ENCODE data around the gene OGFOD3. TPM values are rescaled to one million over a fixed set of nuclear protein-coding genes. Genes with fewer than 3 reads are reported as not detected.

The OGFOD3 gene
- polyA plus RNA-seq, 2 of the 4 experiments (the other 2 are of a cell fraction): 15.2 to 19.8 TPM

- CTCF ChIA-PET: interaction anchor here (1.0 to 5.4 kb wide), 4 partner anchors 11 to 42 kb away, joined by 3 to 45 read pairs (median 9); no protein-coding TSS in a partner anchor
- no peak for TF ChIP-seq CHD2 (IDR thresholded peaks at IDR 0.05; ENCODE audit: low read length, partially characterized antibody)
- no peak for TF ChIP-seq CTCF (IDR thresholded peaks at IDR 0.05)
- TF ChIP-seq ZSCAN20 (CRISPR knock-in tag; IDR thresholded peaks at IDR 0.05): no peak
- no peak for TF ChIP-seq TFCP2L1 (CRISPR knock-in tag; IDR thresholded peaks at IDR 0.05)
- no peak for TF ChIP-seq ZFP36 (IDR thresholded peaks at IDR 0.05; ENCODE audit: borderline replicate concordance, partially characterized antibody)
- TF ChIP-seq FOSL2 (IDR thresholded peaks at IDR 0.05): no peak
- no peak for TF ChIP-seq FOSL2 (CRISPR knock-in tag; IDR thresholded peaks at IDR 0.05)
- TF ChIP-seq POLR2AphosphoS2 (conservative IDR thresholded peaks at IDR 0.05; ENCODE audit: low read length): no peak
- no peak for TF ChIP-seq POLR2A (IDR thresholded peaks at IDR 0.05; ENCODE audit: low read length)
- no peak for TF ChIP-seq HES2 (IDR thresholded peaks at IDR 0.05)
- TF ChIP-seq MAZ (IDR thresholded peaks at IDR 0.05; ENCODE audit: borderline replicate concordance, low read depth, low read length): no peak
- TF ChIP-seq MYC (IDR thresholded peaks at IDR 0.05; ENCODE audit: borderline replicate concordance, low read length): no peak
- TF ChIP-seq PHF8 (IDR thresholded peaks at IDR 0.05; ENCODE audit: borderline replicate concordance, low read depth): no peak
- TF ChIP-seq ELK1 (IDR thresholded peaks at IDR 0.05; ENCODE audit: low read depth, low read length): no peak
- no peak for TF ChIP-seq ATOH8 (CRISPR knock-in tag; IDR thresholded peaks at IDR 0.05; ENCODE audit: low read depth)
- TF ChIP-seq HDAC2 (IDR thresholded peaks at IDR 0.05): no peak
- TF ChIP-seq BCL3 (IDR thresholded peaks at IDR 0.05): no peak
- H3K27ac ChIP-seq: no peak overlapping the region
- no peak overlapping the region for H3K4me2 ChIP-seq
- H3K4me1 ChIP-seq: peaks cover 8% of the 10 kb centered on the region; the same call in 1 of the 3 replicates
- H3K4me3 ChIP-seq: no peak overlapping the region
- POLR2A ChIA-PET: no interaction called here
- no peaks in the 10 kb centered on the region for H3K9me3 ChIP-seq
- no peak for DNase-seq (ENCODE audit: low read depth in 1 of 2, low spot score in 1 of 2)
- 84% methylated on average over 41 of the region's 41 CpGs for WGBS (ENCODE audit: missing lambda C conversion rate)
- ATAC-seq: no peak
- no peak for FAIRE-seq
These were observed 45.9 kb downstream of the OGFOD3 start for GRCh38 chr17:82372249-82373071.

GRCh38 chr17:82371333-82372248 is 46.8 kb downstream of the OGFOD3 start, which contains the start of gene UTS2R:
UTS2R (plus strand) TSS chr17:82371765; CDS start chr17:82374325, 2,560 bp downstream.
- no peak for ATAC-seq
- peaks cover 8% of the 10 kb centered on the region; the same call in 1 of the 3 replicates for H3K4me1 ChIP-seq
- no peak for TF ChIP-seq POLR2A (IDR thresholded peaks at IDR 0.05; ENCODE audit: low read length)
- TF ChIP-seq NFE2L2 (conservative IDR thresholded peaks at IDR 0.05; ENCODE audit: low read length): no peak
- TF ChIP-seq HEYL (CRISPR knock-in tag; IDR thresholded peaks at IDR 0.05): no peak
- no peak for TF ChIP-seq FOSL2 (IDR thresholded peaks at IDR 0.05)
- TF ChIP-seq FOSL2 (CRISPR knock-in tag; IDR thresholded peaks at IDR 0.05): no peak
- no peak for FAIRE-seq
- peak within 1 kb of the TSS; percentile 13; the same call in 2 of the 3 replicates for H3K4me3 ChIP-seq
- no peak within 1 kb of the TSS for H3K27ac ChIP-seq
- ChIA-PET POLR2A (no interaction called here), CTCF (interaction anchor here (1.0 to 5.4 kb wide), 4 partner anchors 10 to 42 kb away, joined by 3 to 45 read pairs (median 8); no protein-coding TSS in a partner anchor)
- no peaks in the 10 kb centered on the region for H3K9me3 ChIP-seq
- H3K4me2 ChIP-seq: peak within 1 kb of the TSS; percentile 60
- 36% methylated on average over 47 of the region's 109 CpGs for WGBS (ENCODE audit: missing lambda C conversion rate)
- DNase-seq (ENCODE audit: low read depth in 1 of 2, low spot score in 1 of 2): no peak
